Astrocyte (in vitro differentiated cells and primary cell): ENCODE measurements around the gene GBF1. TPM values are rescaled to one million over a fixed set of nuclear protein-coding genes. Genes with fewer than 3 reads are reported as not detected.
A peak's percentile ranks its signal among the peaks of the same experiment; 100 is the strongest.

Experiments used
- DNase-seq: peaks from one replicate; pipeline ENCODE4 v3.0.0-alpha.2; 2010; ENCODE audit warnings: low read depth
- FAIRE-seq: peaks from 2 replicates; lab custom pipeline; 2011; peaks lifted over from hg19 to GRCh38; lab: Jason Lieb, UNC
- H2AFZ ChIP-seq: 2 replicates; pipeline ENCODE4 v1.6.0; 2012; ENCODE audit warnings: low read depth, low read length, inconsistent platforms
- H3K27ac ChIP-seq: 2 replicates; pipeline ENCODE4 v1.5.1; 2011; ENCODE audit warnings: low read depth, low read length, inconsistent platforms
- H3K27me3 ChIP-seq: 2 replicates; pipeline ENCODE4 v1.6.0; 2011; ENCODE audit warnings: low read length, inconsistent platforms; ENCODE audit not compliant: insufficient read depth
- H3K36me3 ChIP-seq: 2 replicates; pipeline ENCODE4 v1.5.1; 2011; ENCODE audit warnings: low read length, inconsistent platforms; ENCODE audit not compliant: insufficient read depth
- H3K4me1 ChIP-seq: 2 replicates; pipeline ENCODE4 v1.5.1; 2011; ENCODE audit warnings: low read length, inconsistent platforms; ENCODE audit not compliant: insufficient read depth
- H3K4me2 ChIP-seq: 2 replicates; pipeline ENCODE4 v1.6.0; 2012; ENCODE audit warnings: low read length, inconsistent platforms
- H3K4me3 ChIP-seq: 2 replicates; pipeline ENCODE4 v1.5.1; 2011; ENCODE audit warnings: low read depth, mild to moderate bottlenecking, low read length, inconsistent platforms; ENCODE audit not compliant: insufficient read depth
- H3K79me2 ChIP-seq: 2 replicates; pipeline ENCODE4 v1.6.0; 2012; ENCODE audit warnings: mild to moderate bottlenecking, low read length, inconsistent platforms; ENCODE audit not compliant: insufficient read depth
- H3K9ac ChIP-seq: 2 replicates; pipeline ENCODE4 v1.6.0; 2012; ENCODE audit warnings: mild to moderate bottlenecking, low read length, inconsistent platforms
- H3K9me3 ChIP-seq: 2 replicates; pipeline ENCODE4 v1.5.1; 2012; ENCODE audit warnings: low read depth, mild to moderate bottlenecking, low read length, inconsistent platforms; ENCODE audit not compliant: insufficient read depth
- H4K20me1 ChIP-seq: 2 replicates; pipeline ENCODE4 v1.6.0; 2012; ENCODE audit warnings: low read length, inconsistent platforms; ENCODE audit not compliant: insufficient read depth
- H3K27ac Mint-ChIP-seq: one replicate; pipeline ENCODE4 v1.8.0; 2021; ENCODE audit warnings: mild to moderate bottlenecking, mixed read lengths; ENCODE audit not compliant: unreplicated experiment
- H3K27me3 Mint-ChIP-seq: one replicate; pipeline ENCODE4 v1.8.0; 2021; ENCODE audit warnings: low read depth, mixed read lengths; ENCODE audit not compliant: unreplicated experiment
- H3K36me3 Mint-ChIP-seq: one replicate; pipeline ENCODE4 v1.8.0; 2021; ENCODE audit warnings: low read depth, mixed read lengths; ENCODE audit not compliant: unreplicated experiment
- H3K4me1 Mint-ChIP-seq: one replicate; pipeline ENCODE4 v1.8.0; 2021; ENCODE audit warnings: low read depth, mixed read lengths; ENCODE audit not compliant: unreplicated experiment
- H3K4me3 Mint-ChIP-seq: one replicate; pipeline ENCODE4 v1.8.0; 2021; ENCODE audit warnings: mild to moderate bottlenecking, moderate library complexity, mixed read lengths; ENCODE audit not compliant: unreplicated experiment
- H3K9me3 Mint-ChIP-seq: one replicate; pipeline ENCODE4 v1.8.0; 2021; ENCODE audit warnings: mild to moderate bottlenecking, mixed read lengths; ENCODE audit not compliant: unreplicated experiment
- EZH2 ChIP-seq: IDR thresholded peaks from 2 replicates; pipeline ENCODE4 v1.6.1; 2012; ENCODE audit warnings: mild to moderate bottlenecking, low read length, inconsistent platforms; ENCODE audit not compliant: insufficient read depth
- total RNA-seq: library from RNA; stranded (reverse); gene quantifications from 2 replicates; pipeline ENCODE4 v1.2.1, GENCODE V29; 2021
- TF ChIP-seq, protein P1 (sequence below): IDR thresholded peaks from 2 replicates; pipeline ENCODE4 v1.5.1; 2011; ENCODE audit warnings: low read depth, mild to moderate bottlenecking, inconsistent platforms, low read length, moderate library complexity; ENCODE audit not compliant: insufficient read depth

Gene GBF1
- total RNA-seq, 1 donor from 2014 or later = 72.8 TPM

DNA sequence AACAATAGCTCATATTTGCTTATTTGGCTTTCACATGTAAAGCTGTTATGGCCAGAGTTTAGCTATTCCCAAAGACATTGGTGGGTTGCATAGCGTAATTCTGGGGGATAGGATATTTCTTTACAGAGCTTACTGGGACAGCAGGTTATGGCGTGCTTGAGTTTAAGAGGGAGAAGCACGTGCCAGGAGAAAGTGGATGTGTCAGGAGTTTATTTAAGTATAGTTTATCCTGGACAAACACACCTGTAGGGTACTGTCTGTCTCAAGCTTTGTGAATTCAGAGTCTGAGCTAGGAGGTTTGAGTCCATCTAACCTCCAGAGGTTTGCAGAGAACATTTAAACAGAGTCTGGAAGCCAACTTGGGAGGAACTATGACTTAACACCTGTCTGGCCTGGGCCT lies 21.3 kb downstream of the GBF1 start:
- no peak overlapping the region for H3K27ac Mint-ChIP-seq

DNA sequence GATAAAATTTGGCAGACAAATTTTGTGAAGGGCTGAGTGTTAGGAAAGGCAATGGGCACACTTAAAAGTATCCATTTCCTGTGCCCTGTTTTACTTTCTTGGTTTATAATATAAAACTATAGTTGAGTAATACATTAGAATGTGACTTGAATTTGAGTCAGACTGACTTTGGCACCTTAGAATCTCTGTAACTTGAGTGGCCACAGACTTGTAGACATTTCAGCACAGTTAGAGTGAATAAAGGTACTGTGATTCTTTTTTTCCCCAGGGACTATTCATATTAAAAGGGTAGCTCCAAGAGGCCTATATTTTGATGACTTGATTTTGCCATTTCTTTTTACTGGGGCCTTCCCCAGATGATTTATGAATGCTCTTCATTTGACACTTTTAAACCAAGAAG lies 22.4 kb downstream of the GBF1 start:
- no peak for FAIRE-seq
- peak overlapping the region; percentile 53 for H3K27ac Mint-ChIP-seq

More for the DNA sequence above, 21.3 kb downstream of the GBF1 start:
- Histone ChIP-seq H3K9me3 (no peaks in the 10 kb centered on the region), H3K27me3 (no peaks in the 10 kb centered on the region), H3K4me1 (peaks cover 21% of the 10 kb centered on the region), H2AFZ (no peak overlapping the region), H3K79me2 (peaks cover 82% of the 10 kb centered on the region), H3K4me3 (no peak overlapping the region), H3K36me3 (peaks cover 14% of the 10 kb centered on the region), H4K20me1 (peaks cover 92% of the 10 kb centered on the region), H3K9ac (no peak overlapping the region), H3K4me2 (no peak overlapping the region), H3K27ac (no peak overlapping the region)
- Mint-ChIP-seq H3K4me1 (peaks cover 37% of the 10 kb centered on the region), H3K36me3 (peaks cover 19% of the 10 kb centered on the region), H3K4me3 (no peak overlapping the region), H3K27me3 (no peaks in the 10 kb centered on the region), H3K9me3 (no peaks in the 10 kb centered on the region)
- TF ChIP-seq, protein P1, sequence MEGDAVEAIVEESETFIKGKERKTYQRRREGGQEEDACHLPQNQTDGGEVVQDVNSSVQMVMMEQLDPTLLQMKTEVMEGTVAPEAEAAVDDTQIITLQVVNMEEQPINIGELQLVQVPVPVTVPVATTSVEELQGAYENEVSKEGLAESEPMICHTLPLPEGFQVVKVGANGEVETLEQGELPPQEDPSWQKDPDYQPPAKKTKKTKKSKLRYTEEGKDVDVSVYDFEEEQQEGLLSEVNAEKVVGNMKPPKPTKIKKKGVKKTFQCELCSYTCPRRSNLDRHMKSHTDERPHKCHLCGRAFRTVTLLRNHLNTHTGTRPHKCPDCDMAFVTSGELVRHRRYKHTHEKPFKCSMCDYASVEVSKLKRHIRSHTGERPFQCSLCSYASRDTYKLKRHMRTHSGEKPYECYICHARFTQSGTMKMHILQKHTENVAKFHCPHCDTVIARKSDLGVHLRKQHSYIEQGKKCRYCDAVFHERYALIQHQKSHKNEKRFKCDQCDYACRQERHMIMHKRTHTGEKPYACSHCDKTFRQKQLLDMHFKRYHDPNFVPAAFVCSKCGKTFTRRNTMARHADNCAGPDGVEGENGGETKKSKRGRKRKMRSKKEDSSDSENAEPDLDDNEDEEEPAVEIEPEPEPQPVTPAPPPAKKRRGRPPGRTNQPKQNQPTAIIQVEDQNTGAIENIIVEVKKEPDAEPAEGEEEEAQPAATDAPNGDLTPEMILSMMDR = no peak
- TF ChIP-seq EZH2 = no peak
- FAIRE-seq (no peak), DNase-seq (no peak)

DNA sequence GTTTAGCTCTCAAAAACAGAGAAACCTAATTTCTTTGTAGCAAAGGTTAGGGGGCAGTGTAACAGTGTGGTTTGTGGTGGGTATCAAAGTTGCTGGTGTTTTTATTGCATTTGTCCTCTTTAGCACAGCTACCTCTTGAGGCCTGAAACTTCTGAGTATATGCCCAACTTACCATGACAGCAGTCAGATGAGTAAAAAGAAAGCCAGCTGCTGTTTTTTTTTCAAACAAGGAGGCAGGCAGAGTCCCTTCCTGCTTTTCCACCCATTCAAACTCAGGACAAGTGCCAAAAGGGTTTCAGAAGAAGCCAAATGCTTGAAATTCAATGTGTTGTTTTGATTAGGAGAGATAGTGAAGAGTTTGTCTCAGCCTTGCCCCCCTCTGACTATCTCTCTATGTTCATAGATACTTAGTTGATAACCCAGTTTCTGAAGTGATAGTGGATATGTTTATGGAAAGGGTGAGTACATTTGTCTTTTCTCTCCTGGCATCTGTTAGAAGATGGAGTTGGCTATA lies 23.1 kb downstream of the GBF1 start:
- TF ChIP-seq, protein P1 = no peak
- no peak for TF ChIP-seq EZH2
- H3K36me3 Mint-ChIP-seq = peaks cover 10% of the 10 kb centered on the region

More for the DNA sequence above, 22.4 kb downstream of the GBF1 start:
- Histone ChIP-seq H3K4me1 (peaks cover 21% of the 10 kb centered on the region), H2AFZ (no peak overlapping the region), H3K27me3 (no peaks in the 10 kb centered on the region), H3K9ac (peak overlapping the region; percentile 19), H3K4me2 (peak overlapping the region; percentile 43), H3K27ac (peak overlapping the region; percentile 14), H3K4me3 (no peak overlapping the region), H4K20me1 (peaks cover 92% of the 10 kb centered on the region), H3K79me2 (peaks cover 85% of the 10 kb centered on the region), H3K9me3 (no peaks in the 10 kb centered on the region), H3K36me3 (peaks cover 6% of the 10 kb centered on the region)
- no peaks in the 10 kb centered on the region for H3K27me3 Mint-ChIP-seq
- H3K4me3 Mint-ChIP-seq = no peak overlapping the region
- H3K36me3 Mint-ChIP-seq = peaks cover 14% of the 10 kb centered on the region
- peaks cover 29% of the 10 kb centered on the region for H3K4me1 Mint-ChIP-seq
- H3K9me3 Mint-ChIP-seq = no peaks in the 10 kb centered on the region
- TF ChIP-seq, protein P1 = no peak
- no peak for TF ChIP-seq EZH2
- DNase-seq = peak; percentile 60

More for the DNA sequence above, 23.1 kb downstream of the GBF1 start:
- Histone ChIP-seq H3K79me2 (peaks cover 85% of the 10 kb centered on the region), H3K9ac (peak overlapping the region; percentile 19), H3K36me3 (peaks cover 5% of the 10 kb centered on the region), H3K27ac (peak overlapping the region; percentile 7), H3K4me3 (no peak overlapping the region), H3K27me3 (no peaks in the 10 kb centered on the region), H3K4me1 (peaks cover 21% of the 10 kb centered on the region), H2AFZ (no peak overlapping the region), H3K9me3 (no peaks in the 10 kb centered on the region), H4K20me1 (peaks cover 91% of the 10 kb centered on the region), H3K4me2 (peak overlapping the region; percentile 43)
- Mint-ChIP-seq H3K4me1 (peaks cover 24% of the 10 kb centered on the region), H3K27me3 (no peaks in the 10 kb centered on the region), H3K9me3 (no peaks in the 10 kb centered on the region), H3K27ac (peak overlapping the region; percentile 53), H3K4me3 (no peak overlapping the region)
- no peak for FAIRE-seq
- DNase-seq = peak; percentile 37
